Endothelial cell (in vitro differentiated cells): ENCODE measurements around the gene PNMT. TPM values are rescaled to one million over a fixed set of nuclear protein-coding genes. Genes with fewer than 3 reads are reported as not detected.

Experiments
- DNase-seq: peaks from one replicate; pipeline ENCODE4 v3.0.0; 2021; ENCODE audit warnings: low spot score
- H3K27ac Mint-ChIP-seq: one replicate; pipeline ENCODE4 v1.8.0; 2021; ENCODE audit warnings: mixed read lengths, inconsistent platforms; ENCODE audit not compliant: unreplicated experiment
- H3K27me3 Mint-ChIP-seq: one replicate; pipeline ENCODE4 v1.8.0; 2021; ENCODE audit warnings: mild to moderate bottlenecking, moderate library complexity, mixed read lengths, inconsistent platforms; ENCODE audit not compliant: unreplicated experiment
- H3K36me3 Mint-ChIP-seq: one replicate; pipeline ENCODE4 v1.8.0; 2021; ENCODE audit warnings: mild to moderate bottlenecking, low read depth, mixed read lengths, inconsistent platforms; ENCODE audit not compliant: unreplicated experiment
- H3K4me1 Mint-ChIP-seq: one replicate; pipeline ENCODE4 v1.8.0; 2021; ENCODE audit warnings: mild to moderate bottlenecking, mixed read lengths, inconsistent platforms; ENCODE audit not compliant: unreplicated experiment
- H3K4me3 Mint-ChIP-seq: one replicate; pipeline ENCODE4 v1.8.0; 2021; ENCODE audit warnings: mild to moderate bottlenecking, mixed read lengths, inconsistent platforms; ENCODE audit not compliant: unreplicated experiment
- H3K9me3 Mint-ChIP-seq: one replicate; pipeline ENCODE4 v1.8.0; 2021; ENCODE audit warnings: mixed read lengths, inconsistent platforms; ENCODE audit not compliant: unreplicated experiment
- total RNA-seq: library from RNA; stranded (reverse); fragmentation: NEBNext Ultra II Directional; extraction: Animal tissue kit (Norgen Biotek cat#: 25700); gene quantifications from one replicate; pipeline ENCODE4 v1.2.1, GENCODE V29; 2021; ENCODE audit not compliant: unreplicated experiment
- TF ChIP-seq, protein P1 (sequence below): fragments of 200-600 bp; sonication (generic); IDR thresholded peaks from one replicate; pipeline ENCODE4 v1.5.0; 2021; ENCODE audit warnings: antibody characterized with exemption; ENCODE audit not compliant: unreplicated experiment

The PNMT gene
- total RNA-seq, 1 donor from 2014 or later = not detected

DNA sequence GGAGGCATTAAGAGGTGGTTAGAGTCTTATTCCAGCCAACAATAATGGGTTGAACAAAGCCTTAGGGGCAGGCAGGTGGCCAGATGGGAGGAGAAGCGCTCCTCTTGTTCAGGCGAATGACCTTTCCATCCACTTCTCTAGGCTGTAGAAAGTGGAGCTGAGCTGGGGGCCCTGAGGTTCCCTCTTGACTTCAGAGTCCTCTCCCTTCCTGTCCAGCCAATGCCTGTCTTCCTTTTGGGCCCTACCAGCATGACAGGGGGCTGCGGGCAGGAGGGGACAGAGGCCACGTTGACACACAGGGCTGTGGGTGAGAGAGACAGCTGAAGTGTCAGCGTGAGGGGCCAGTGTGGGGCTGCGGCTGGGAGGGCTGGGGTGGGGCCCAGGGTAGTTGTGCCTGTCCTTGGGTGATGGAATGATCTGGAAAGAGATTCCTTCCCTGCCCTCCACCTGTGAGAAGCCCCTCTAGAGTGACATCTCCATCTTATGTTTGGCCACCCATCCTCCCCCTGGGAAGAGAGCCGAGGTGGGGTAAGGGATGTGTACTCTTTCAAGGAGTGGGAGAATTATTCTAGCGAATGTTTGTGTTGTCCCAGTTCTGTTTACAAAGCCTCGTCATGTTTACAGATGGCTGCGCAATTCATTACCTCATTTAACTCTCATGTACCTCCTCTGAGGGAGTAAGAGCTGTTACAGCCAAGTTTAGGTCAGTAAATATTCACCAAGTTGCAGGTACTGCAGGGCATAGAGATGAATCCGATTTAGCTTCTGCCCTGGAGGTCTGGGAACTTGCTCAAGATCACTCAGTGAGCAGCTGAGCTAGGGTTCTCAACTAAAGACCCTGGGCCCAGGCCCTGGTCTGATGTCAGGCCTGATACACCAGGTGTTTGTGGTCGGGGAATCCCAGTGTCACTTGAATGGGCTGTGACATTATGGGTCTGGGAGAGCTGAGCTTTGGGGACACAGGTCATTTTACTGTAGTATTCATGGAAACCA is 34.9 kb downstream of the PNMT start:
- no peak for DNase-seq
- Mint-ChIP-seq H3K4me1 (peaks cover 19% of the 10 kb centered on the region), H3K4me3 (no peak overlapping the region), H3K27me3 (peaks cover 7% of the 10 kb centered on the region), H3K36me3 (no peaks in the 10 kb centered on the region), H3K27ac (no peak overlapping the region), H3K9me3 (no peaks in the 10 kb centered on the region)
- TF ChIP-seq, protein P1, sequence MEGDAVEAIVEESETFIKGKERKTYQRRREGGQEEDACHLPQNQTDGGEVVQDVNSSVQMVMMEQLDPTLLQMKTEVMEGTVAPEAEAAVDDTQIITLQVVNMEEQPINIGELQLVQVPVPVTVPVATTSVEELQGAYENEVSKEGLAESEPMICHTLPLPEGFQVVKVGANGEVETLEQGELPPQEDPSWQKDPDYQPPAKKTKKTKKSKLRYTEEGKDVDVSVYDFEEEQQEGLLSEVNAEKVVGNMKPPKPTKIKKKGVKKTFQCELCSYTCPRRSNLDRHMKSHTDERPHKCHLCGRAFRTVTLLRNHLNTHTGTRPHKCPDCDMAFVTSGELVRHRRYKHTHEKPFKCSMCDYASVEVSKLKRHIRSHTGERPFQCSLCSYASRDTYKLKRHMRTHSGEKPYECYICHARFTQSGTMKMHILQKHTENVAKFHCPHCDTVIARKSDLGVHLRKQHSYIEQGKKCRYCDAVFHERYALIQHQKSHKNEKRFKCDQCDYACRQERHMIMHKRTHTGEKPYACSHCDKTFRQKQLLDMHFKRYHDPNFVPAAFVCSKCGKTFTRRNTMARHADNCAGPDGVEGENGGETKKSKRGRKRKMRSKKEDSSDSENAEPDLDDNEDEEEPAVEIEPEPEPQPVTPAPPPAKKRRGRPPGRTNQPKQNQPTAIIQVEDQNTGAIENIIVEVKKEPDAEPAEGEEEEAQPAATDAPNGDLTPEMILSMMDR = no peak

DNA sequence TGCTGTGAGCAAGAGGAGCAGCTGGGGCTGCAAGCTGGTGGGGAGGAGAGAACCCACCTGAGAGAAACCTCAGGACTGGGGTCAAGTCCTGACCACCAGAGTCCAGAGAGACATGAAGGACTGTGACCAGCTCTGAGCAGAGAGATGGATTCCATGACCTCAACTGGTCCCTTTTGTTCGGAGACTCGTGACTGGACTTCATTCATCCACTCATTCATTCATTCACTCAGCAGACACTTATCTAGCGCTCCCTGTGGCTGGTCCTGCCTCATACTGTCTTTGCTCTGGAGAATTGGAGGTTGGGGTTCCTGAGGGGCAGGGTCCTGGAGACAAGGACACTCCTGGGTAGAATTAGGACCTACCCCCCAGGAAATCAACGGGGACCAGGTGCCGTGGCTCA is 35.7 kb downstream of the PNMT start:
- Mint-ChIP-seq H3K4me3 (no peak overlapping the region), H3K9me3 (no peaks in the 10 kb centered on the region), H3K27me3 (peaks cover 8% of the 10 kb centered on the region), H3K36me3 (no peaks in the 10 kb centered on the region), H3K27ac (no peak overlapping the region), H3K4me1 (peaks cover 19% of the 10 kb centered on the region)
- TF ChIP-seq, protein P1 = no peak
- no peak for DNase-seq

- H3K36me3 Mint-ChIP-seq = peaks cover 4% of the 10 kb centered on the region
- H3K9me3 Mint-ChIP-seq = no peaks in the 10 kb centered on the region
- TF ChIP-seq, protein P1 = no peak
- peaks cover 6% of the 10 kb centered on the region for H3K27me3 Mint-ChIP-seq
- DNase-seq = no peak
- H3K27ac Mint-ChIP-seq = no peak overlapping the region
- peaks cover 13% of the 10 kb centered on the region for H3K4me1 Mint-ChIP-seq
- no peak overlapping the region for H3K4me3 Mint-ChIP-seq
Observed at GRCh38 chr17:39704821-39705551, 36.7 kb downstream of the PNMT start.

DNA sequence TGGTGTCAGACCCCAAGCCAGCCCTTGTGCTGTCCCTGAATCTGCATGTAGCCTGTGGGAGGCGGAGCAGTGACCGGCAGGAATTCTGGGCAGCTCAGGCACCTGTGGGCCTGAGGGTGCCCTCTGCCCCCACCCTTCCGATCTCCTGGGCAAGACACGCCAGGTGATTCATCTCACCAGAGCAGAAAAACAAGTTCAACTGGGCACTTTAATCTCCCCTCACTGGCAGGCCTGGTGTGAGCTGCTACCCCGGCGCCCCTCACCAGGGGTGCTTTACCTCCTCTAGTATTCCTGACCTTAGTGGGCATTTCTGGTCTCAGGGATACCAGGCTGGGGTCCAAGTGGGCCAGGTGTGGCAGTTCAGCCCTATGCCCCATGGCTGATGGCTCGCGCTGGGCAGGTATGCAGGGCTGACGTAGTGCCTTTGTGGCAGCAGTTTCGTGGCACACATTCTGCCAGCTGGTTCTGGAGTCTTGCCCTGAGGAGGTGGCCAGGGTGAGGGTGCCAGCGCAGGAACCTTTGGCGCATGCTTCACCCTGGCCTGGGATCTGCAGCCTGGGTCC is 37.6 kb downstream of the PNMT start:
- Mint-ChIP-seq H3K27me3 (peaks cover 6% of the 10 kb centered on the region), H3K4me3 (no peak overlapping the region), H3K9me3 (no peaks in the 10 kb centered on the region), H3K36me3 (peaks cover 4% of the 10 kb centered on the region), H3K27ac (no peak overlapping the region), H3K4me1 (peaks cover 10% of the 10 kb centered on the region)
- TF ChIP-seq, protein P1 = no peak
- DNase-seq = no peak
